SK-N-SH treated with all-trans-retinoic acid at 6 μM for 48 hours (cell line): ENCODE data around the gene CHST13.

Source experiments
- ATAC-seq: fragments of 200-7000 bp; cut with Tn5 transposase; 3 replicates; pipeline ENCODE4 v1.9.1; 2020; ENCODE audit warnings: mild to moderate bottlenecking, moderate library complexity
- BACH2 ChIP-seq: fragments of 250-450 bp; sonication (Bioruptor Pico); IDR thresholded peaks from 2 replicates; pipeline ENCODE4 v1.9.0; 2021; ENCODE audit warnings: mild to moderate bottlenecking, borderline replicate concordance
- CREB5 ChIP-seq: fragments of 250-450 bp; sonication (Bioruptor Pico); IDR thresholded peaks from 2 replicates; pipeline ENCODE4 v1.5.1; 2020; ENCODE audit warnings: low read depth, mild to moderate bottlenecking, moderate library complexity
- CSDC2 ChIP-seq: fragments of 250-450 bp; sonication (Bioruptor Pico); IDR thresholded peaks from 2 replicates; pipeline ENCODE4 v1.5.0; 2020; ENCODE audit warnings: mild to moderate bottlenecking, moderate library complexity
- CSRNP3 ChIP-seq: fragments of 250-450 bp; sonication (Bioruptor Pico); IDR thresholded peaks from 2 replicates; pipeline ENCODE4 v1.5.1; 2021; ENCODE audit warnings: mild to moderate bottlenecking, moderate library complexity
- ESRRG ChIP-seq: fragments of 250-450 bp; sonication (Bioruptor Pico); IDR thresholded peaks from 2 replicates; pipeline ENCODE4 v1.6.1; 2021; ENCODE audit warnings: mild to moderate bottlenecking
- GLIS3 ChIP-seq: fragments of 250-450 bp; sonication (Bioruptor Pico); IDR thresholded peaks from 2 replicates; pipeline ENCODE4 v1.5.0; 2020; ENCODE audit warnings: mild to moderate bottlenecking, moderate library complexity
- ISL1 ChIP-seq: fragments of 250-450 bp; sonication (Bioruptor Pico); IDR thresholded peaks from 2 replicates; pipeline ENCODE4 v2.1.2; 2022; ENCODE audit warnings: mild to moderate bottlenecking, moderate library complexity
- OSR1 ChIP-seq: fragments of 250-450 bp; sonication (Bioruptor Pico); IDR thresholded peaks from 2 replicates; pipeline ENCODE4 v1.8.0; 2022; ENCODE audit warnings: moderate library complexity, mild to moderate bottlenecking, inconsistent platforms
- POU6F1 ChIP-seq: fragments of 250-450 bp; sonication (Bioruptor Pico); IDR thresholded peaks from 2 replicates; pipeline ENCODE4 v1.8.0; 2021; ENCODE audit warnings: low read depth, mild to moderate bottlenecking, moderate library complexity, borderline replicate concordance
- PPARA ChIP-seq: fragments of 250-450 bp; sonication (Bioruptor Pico); IDR thresholded peaks from 2 replicates; pipeline ENCODE4 v1.5.0; 2020; ENCODE audit warnings: mild to moderate bottlenecking, borderline replicate concordance
- RARB ChIP-seq: fragments of 250-450 bp; sonication (Bioruptor Pico); IDR thresholded peaks from 2 replicates; pipeline ENCODE4 v1.8.0; 2021; ENCODE audit warnings: mild to moderate bottlenecking, moderate library complexity
- SNAI2 ChIP-seq: fragments of 250-450 bp; sonication (Bioruptor Pico); IDR thresholded peaks from 2 replicates; pipeline ENCODE4 v1.5.0; 2020; ENCODE audit warnings: mild to moderate bottlenecking, moderate library complexity
- TOX ChIP-seq: fragments of 250-450 bp; sonication (Bioruptor Pico); IDR thresholded peaks from 2 replicates; pipeline ENCODE4 v1.8.0; 2021; ENCODE audit warnings: mild to moderate bottlenecking, moderate library complexity, borderline replicate concordance
- ZC3H10 ChIP-seq: fragments of 250-450 bp; sonication (Bioruptor Pico); IDR thresholded peaks from 2 replicates; pipeline ENCODE4 v1.5.1; 2021; ENCODE audit warnings: mild to moderate bottlenecking, moderate library complexity
- ZFP3 ChIP-seq: fragments of 250-450 bp; sonication (Bioruptor Pico); IDR thresholded peaks from 2 replicates; pipeline ENCODE4 v1.5.0; 2020; ENCODE audit warnings: mild to moderate bottlenecking, moderate library complexity
- ZFP30 ChIP-seq: fragments of 450-650 bp; formaldehyde crosslinking; IDR thresholded peaks from 2 replicates; pipeline ENCODE4 v1.5.0; 2022; ENCODE audit warnings: mild to moderate bottlenecking, moderate library complexity
- ZNF565 ChIP-seq: fragments of 450-650 bp; formaldehyde crosslinking; conservative IDR thresholded peaks from 2 replicates; pipeline ENCODE4 v1.5.0; 2020; ENCODE audit warnings: low read depth, mild to moderate bottlenecking, moderate library complexity
- ZNF70 ChIP-seq: fragments of 450-650 bp; formaldehyde crosslinking; IDR thresholded peaks from 2 replicates; pipeline ENCODE4 v1.5.0; 2020; ENCODE audit warnings: mild to moderate bottlenecking, moderate library complexity
- ZNF8 ChIP-seq: fragments of 450-650 bp; formaldehyde crosslinking; IDR thresholded peaks from 2 replicates; pipeline ENCODE4 v1.5.0; 2020; ENCODE audit warnings: mild to moderate bottlenecking, moderate library complexity
- TF ChIP-seq, protein P1 (sequence below): fragments of 250-450 bp; sonication (Bioruptor Pico); IDR thresholded peaks from 2 replicates; pipeline ENCODE4 v1.5.0; 2020; ENCODE audit warnings: mild to moderate bottlenecking, moderate library complexity
- TF ChIP-seq, protein P2 (sequence below): fragments of 250-450 bp; sonication (Bioruptor Pico); IDR thresholded peaks from 2 replicates; pipeline ENCODE4 v1.8.0; 2020; ENCODE audit warnings: mild to moderate bottlenecking, moderate library complexity, borderline replicate concordance

The CHST13 gene

DNA sequence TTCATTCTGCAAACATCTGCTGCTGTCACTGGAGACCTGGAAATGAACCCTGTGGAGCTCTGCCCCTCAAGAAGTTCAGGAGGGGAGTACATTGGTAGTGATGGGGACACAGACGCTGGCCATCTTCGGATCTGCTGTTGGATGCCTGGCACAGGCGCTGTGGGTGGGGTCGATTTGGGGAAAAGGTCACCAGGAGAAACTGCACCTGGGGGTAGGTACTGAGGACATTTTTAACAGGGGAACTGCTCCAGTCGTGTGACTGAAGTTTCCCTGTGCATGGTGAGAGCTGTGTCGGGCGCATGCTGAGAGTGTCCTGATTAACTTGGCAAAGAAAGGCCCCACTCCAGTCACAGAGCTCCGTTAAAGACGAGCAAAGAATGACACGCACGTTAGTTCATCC lies 9.8 kb upstream of the CHST13 start:
- TF ChIP-seq POU6F1 (no peak), ESRRG (CRISPR knock-in tag) (no peak), CSRNP3 (CRISPR knock-in tag) (no peak), SNAI2 (CRISPR knock-in tag) (no peak), ZNF565 (no peak), RARB (CRISPR knock-in tag) (no peak), BACH2 (CRISPR knock-in tag) (no peak), OSR1 (no peak), CSDC2 (no peak), ZNF70 (CRISPR knock-in tag) (no peak), TOX (no peak), GLIS3 (CRISPR knock-in tag) (no peak), PPARA (CRISPR knock-in tag) (no peak), ZNF8 (CRISPR knock-in tag) (no peak), ZFP30 (CRISPR knock-in tag) (no peak), ISL1 (CRISPR knock-in tag) (no peak), ZC3H10 (CRISPR knock-in tag) (no peak)
- TF ChIP-seq, protein P1, sequence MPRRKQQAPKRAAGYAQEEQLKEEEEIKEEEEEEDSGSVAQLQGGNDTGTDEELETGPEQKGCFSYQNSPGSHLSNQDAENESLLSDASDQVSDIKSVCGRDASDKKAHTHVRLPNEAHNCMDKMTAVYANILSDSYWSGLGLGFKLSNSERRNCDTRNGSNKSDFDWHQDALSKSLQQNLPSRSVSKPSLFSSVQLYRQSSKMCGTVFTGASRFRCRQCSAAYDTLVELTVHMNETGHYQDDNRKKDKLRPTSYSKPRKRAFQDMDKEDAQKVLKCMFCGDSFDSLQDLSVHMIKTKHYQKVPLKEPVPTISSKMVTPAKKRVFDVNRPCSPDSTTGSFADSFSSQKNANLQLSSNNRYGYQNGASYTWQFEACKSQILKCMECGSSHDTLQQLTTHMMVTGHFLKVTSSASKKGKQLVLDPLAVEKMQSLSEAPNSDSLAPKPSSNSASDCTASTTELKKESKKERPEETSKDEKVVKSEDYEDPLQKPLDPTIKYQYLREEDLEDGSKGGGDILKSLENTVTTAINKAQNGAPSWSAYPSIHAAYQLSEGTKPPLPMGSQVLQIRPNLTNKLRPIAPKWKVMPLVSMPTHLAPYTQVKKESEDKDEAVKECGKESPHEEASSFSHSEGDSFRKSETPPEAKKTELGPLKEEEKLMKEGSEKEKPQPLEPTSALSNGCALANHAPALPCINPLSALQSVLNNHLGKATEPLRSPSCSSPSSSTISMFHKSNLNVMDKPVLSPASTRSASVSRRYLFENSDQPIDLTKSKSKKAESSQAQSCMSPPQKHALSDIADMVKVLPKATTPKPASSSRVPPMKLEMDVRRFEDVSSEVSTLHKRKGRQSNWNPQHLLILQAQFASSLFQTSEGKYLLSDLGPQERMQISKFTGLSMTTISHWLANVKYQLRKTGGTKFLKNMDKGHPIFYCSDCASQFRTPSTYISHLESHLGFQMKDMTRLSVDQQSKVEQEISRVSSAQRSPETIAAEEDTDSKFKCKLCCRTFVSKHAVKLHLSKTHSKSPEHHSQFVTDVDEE = no peak
- TF ChIP-seq, protein P2, sequence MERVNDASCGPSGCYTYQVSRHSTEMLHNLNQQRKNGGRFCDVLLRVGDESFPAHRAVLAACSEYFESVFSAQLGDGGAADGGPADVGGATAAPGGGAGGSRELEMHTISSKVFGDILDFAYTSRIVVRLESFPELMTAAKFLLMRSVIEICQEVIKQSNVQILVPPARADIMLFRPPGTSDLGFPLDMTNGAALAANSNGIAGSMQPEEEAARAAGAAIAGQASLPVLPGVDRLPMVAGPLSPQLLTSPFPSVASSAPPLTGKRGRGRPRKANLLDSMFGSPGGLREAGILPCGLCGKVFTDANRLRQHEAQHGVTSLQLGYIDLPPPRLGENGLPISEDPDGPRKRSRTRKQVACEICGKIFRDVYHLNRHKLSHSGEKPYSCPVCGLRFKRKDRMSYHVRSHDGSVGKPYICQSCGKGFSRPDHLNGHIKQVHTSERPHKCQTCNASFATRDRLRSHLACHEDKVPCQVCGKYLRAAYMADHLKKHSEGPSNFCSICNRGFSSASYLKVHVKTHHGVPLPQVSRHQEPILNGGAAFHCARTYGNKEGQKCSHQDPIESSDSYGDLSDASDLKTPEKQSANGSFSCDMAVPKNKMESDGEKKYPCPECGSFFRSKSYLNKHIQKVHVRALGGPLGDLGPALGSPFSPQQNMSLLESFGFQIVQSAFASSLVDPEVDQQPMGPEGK (CRISPR knock-in tag) = no peak
- no peak for ATAC-seq

DNA sequence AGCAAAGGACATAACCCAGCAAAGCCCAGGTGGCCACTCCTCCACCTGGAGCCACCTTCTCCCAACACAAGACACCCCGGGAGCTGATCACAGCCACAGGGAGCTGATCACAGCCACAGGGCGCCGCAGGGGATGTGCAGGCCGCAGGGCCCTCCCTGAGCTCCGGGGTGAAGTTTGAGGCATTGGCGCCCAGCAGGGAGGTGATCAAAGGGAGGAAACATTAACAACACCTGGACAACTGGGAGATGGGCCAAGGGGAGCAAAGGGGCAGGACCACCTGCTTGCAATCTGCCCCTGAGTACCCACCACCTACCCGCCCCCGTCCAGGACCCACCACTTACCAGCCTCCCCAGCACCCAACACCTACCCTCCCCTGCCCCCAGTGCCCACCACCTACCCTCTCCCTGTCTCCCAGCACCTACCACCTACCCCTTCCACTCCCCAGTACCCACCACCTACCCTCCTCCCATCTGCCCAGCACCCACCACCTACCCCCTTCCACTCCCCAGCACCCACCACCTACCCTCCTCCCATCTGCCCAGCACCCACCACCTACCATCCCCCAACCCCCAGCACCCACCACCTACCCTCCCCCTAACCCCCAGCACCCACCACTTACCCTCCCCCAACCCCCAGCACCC lies 8.8 kb upstream of the CHST13 start:
- ATAC-seq = no peak
- TF ChIP-seq, protein P1 = no peak
- TF ChIP-seq CSDC2 (no peak), RARB (CRISPR knock-in tag) (no peak), PPARA (CRISPR knock-in tag) (no peak), ZC3H10 (CRISPR knock-in tag) (no peak), CSRNP3 (CRISPR knock-in tag) (no peak), OSR1 (no peak), ZFP3 (no peak), ESRRG (CRISPR knock-in tag) (no peak), ISL1 (CRISPR knock-in tag) (no peak), TOX (no peak), POU6F1 (no peak), CREB5 (no peak), BACH2 (CRISPR knock-in tag) (no peak), ZFP30 (CRISPR knock-in tag) (no peak), GLIS3 (CRISPR knock-in tag) (no peak)
